Stimulated activated CD8-positive, alpha-beta memory T cell treated with anti-CD3 and anti-CD28 coated beads, Interleukin-15, amount 100 ng/mL, for 1 hour (primary cell): ENCODE results near the gene CRYGB.
"Not testable (repeated sequence)": the region's sequence is repeated elsewhere in the genome, so short reads cannot be mapped to it uniquely, and the experiment has no call there.

Experiments
- DNase-seq: peaks from one replicate; pipeline ENCODE4 v3.0.0-alpha.2; 2020; ENCODE audit warnings: low read depth

The CRYGB gene

GRCh38 chr2:208112969-208113368 lies 33.0 kb downstream of the CRYGB start:
- DNase-seq: no peak

GRCh38 chr2:208112273-208112745 lies 33.6 kb downstream of the CRYGB start:
- not testable (repeated sequence) for DNase-seq

- no peak for DNase-seq
Measured at GRCh38 chr2:208103616-208104015, 42.3 kb downstream of the CRYGB start.

DNA sequence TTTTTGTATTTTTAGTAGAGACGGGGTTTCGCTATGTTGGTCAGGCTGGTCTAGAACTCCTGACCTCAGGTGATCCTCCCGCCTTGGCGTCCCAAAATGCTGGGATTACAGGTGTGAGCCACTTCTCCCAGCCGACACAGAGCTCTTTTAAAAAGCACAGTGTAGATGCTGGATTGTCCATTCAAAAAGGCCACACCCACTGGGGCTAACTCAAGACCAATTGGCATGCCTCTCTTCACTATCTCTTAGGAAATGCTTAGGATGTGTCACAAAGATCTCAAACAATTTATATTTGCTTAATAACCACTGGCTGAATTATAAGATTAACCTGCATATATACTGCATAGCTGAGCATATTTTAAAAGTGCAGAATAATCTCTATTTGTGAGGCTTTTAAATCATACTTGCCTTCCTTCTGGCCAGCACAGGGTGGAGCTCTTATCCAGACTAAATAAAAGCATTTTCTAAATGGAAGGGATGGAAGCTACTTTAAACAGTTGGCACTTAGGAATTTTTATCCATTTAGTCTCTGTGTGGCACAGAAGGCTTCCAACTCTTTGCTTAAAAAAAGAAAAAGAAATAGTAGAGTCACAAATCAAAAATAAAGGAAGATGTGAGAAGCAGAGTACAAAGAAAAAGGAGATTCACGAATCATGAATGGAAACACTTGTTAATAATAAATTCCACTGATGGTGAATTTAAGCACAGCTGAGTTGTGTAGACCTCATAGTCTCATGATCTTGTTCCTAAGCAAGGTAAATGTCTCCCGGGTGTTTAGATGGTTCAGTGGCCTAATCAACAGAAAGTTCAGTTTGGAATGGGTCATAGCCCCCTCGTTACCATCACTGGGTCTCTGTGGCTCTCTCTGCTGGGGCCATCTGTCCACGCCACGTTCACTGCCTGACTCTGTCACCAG lies 44.0 kb downstream of the CRYGB start:
- no peak for DNase-seq

- DNase-seq: no peak
Measured at GRCh38 chr2:208099682-208100470, 46.1 kb downstream of the CRYGB start.

DNA sequence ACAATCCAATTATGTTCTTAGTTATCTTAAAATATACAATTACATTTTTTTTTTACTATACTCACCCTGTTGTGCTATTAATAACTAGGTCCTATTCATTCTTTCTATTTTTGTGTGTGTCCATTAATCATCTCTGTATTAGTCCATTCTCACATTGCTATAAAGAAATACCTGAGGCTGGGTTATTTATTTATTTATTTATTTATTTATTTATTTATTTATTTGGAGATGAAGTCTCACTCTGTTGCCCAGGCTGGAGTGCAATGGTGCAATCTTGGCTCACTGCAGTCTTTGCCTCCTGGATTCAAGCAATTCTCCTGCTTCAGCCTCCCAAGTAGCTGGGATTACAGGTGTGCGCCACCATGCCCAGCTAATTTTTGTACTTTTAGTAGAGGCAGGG lies 47.3 kb downstream of the CRYGB start:
- not testable (repeated sequence) for DNase-seq

DNA sequence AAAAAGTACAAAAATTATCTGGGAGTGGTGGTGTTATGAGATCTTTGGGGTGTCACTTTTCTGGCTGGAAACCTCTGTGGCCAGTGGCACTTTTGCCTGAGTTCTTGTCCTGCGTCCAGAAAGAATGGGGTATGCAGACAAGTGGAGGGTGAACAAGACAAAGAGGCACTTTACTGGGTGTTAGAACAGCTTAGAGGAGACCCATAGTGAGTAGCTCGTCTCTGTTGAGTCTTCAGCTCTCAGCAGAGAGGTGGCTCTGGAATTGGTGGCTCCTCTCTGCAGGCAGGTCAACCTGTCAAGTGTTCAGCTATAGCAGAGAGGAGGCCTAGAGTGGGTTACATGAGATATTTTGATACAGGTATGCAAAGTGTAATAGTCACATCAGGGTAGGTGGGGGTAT lies 47.7 kb downstream of the CRYGB start:
- no peak for DNase-seq

- no peak for DNase-seq
Measured at GRCh38 chr2:208097801-208098200, 48.2 kb downstream of the CRYGB start.

DNA sequence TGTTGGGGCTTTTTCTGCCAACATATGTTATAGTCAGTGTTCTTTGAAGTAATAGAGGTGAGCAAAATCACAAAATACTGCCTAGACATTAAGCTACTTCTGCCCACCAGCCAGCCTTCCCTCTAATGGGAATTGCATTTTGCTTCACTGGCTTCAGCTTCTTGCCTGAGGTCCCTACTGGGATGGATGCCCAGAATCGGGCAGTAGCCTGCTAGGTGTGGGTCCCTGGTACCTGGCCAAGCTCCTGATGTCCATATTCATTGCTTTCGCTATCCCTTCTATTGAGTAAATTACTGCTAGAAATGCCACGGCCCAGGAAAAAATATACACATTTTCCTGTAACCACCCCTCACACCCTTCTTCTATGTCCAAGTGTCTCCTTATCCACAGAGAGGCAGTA lies 48.6 kb downstream of the CRYGB start:
- no peak for DNase-seq

DNA sequence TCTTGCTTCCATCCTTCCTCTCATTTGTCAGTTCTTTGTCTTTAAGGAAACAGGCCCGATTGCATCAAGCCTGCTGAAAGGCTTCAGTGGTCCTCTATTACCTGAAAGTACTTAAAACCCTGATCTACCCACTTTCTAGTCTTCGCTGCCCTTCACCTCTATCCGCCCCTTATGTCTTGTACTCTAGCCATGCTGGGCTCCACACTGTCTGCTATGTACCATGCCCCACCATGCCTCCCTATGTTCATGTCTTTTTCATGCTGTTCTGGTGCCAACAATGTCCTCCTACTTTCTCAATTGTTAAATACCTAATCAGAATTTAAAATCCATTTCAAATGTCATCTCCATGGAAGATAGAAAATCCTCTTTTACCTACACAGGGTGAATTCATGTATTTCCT lies 49.9 kb downstream of the CRYGB start:
- DNase-seq: no peak

- DNase-seq: no peak
Measured at GRCh38 chr2:208093128-208093527, 52.8 kb downstream of the CRYGB start.
